ENCODE measurements around the gene KRTAP24-1. TPM values are rescaled to one million over a fixed set of nuclear protein-coding genes. Genes with fewer than 3 reads are reported as not detected.

Gene KRTAP24-1
- polyA plus RNA-seq, 1 experiment, result not detected

DNA sequence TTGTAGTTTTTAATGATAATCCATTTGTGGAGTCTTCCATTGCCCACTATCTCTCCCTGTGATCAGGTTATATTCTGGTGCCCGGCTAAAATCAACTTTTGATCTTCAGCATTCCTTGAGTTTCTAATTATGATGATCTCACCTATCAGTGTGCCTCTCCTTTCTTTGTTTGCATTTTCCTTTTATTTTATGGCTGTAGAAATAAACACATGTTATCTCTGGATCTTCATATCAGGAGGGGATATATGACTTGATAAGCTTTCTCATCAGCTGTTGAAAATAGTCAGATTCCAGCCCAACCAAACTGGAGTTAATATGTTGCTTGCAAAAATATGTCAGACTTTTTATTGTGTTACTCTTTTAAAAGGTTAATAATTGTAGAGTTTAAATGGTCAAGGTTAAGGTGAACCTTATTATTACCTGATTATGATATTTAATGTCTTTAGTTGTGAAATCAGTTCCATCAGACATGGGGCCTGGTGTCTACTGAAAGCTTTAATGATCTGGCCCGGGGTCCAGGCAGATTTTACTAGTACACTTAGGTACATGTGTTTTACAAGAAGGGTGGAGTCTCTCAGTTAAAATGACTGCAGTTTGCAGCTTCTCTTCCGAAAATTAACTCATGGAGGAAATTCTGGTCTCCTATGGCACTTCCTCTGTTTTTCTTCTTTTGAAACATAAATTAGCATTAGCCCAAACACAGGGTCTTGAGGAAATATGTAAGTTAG is 12.8 kb downstream of the KRTAP24-1 start:
- POLR2A ChIA-PET, result no interaction called here
- H3K36me3 ChIP-seq (ENCODE audit: control insufficient read depth, insufficient read depth, low read length), result no peaks in the 10 kb centered on the region
- CTCF ChIA-PET, result no interaction called here

DNA sequence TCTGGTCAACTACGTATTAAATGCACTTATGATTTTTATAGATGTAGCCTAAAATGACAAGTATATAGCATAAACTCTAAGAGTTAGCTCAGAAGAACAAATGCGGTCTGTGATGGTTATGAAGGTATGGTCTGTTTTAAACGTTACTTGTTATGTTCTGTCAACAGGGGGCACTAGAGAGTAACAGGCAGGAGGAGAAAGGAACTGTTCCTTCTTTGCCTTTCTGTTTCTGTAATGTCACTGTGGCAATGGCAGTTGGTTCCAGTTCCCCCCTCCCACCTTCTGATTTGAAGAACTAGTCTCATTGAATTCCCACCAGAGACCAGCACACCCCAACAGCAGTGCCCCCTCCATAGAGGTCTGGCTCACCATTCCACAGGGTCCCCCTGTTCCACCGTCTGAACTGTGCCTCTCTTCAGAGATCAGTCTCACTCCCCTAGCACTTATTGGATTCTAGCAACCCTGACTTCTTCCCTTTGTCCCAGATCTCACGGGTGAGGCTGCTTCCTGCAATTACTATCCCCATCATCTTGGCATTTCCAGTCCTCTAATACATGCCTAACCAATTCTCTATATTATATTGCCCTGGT is 14.0 kb downstream of the KRTAP24-1 start:
- ChIA-PET CTCF (no interaction called here), POLR2A (no interaction called here)
- Histone ChIP-seq H3K36me3 (ENCODE audit: control insufficient read depth, insufficient read depth, low read length) (no peaks in the 10 kb centered on the region), H3K27me3 (ENCODE audit: control insufficient read depth, insufficient read depth, low read length) (no peaks in the 10 kb centered on the region), H3K4me3 (ENCODE audit: low read depth, low read length) (no peak overlapping the region)
- TF ChIP-seq, protein P1, sequence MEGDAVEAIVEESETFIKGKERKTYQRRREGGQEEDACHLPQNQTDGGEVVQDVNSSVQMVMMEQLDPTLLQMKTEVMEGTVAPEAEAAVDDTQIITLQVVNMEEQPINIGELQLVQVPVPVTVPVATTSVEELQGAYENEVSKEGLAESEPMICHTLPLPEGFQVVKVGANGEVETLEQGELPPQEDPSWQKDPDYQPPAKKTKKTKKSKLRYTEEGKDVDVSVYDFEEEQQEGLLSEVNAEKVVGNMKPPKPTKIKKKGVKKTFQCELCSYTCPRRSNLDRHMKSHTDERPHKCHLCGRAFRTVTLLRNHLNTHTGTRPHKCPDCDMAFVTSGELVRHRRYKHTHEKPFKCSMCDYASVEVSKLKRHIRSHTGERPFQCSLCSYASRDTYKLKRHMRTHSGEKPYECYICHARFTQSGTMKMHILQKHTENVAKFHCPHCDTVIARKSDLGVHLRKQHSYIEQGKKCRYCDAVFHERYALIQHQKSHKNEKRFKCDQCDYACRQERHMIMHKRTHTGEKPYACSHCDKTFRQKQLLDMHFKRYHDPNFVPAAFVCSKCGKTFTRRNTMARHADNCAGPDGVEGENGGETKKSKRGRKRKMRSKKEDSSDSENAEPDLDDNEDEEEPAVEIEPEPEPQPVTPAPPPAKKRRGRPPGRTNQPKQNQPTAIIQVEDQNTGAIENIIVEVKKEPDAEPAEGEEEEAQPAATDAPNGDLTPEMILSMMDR (IDR thresholded peaks at IDR 0.05; ENCODE audit: insufficient read depth, low read depth, low read length), result no peak
- DNase-seq (ENCODE audit: low read depth), result no peak

More for the DNA sequence above, 12.8 kb downstream of the KRTAP24-1 start:
- Histone ChIP-seq H3K4me3 (ENCODE audit: low read depth, low read length) (no peak overlapping the region), H3K27me3 (ENCODE audit: control insufficient read depth, insufficient read depth, low read length) (no peaks in the 10 kb centered on the region)
- no peak for DNase-seq (ENCODE audit: low read depth)
- TF ChIP-seq, protein P1 (IDR thresholded peaks at IDR 0.05; ENCODE audit: insufficient read depth, low read depth, low read length), result no peak

GRCh38 chr21:30257773-30258172 is 25.0 kb downstream of the KRTAP24-1 start:
- ChIA-PET CTCF (interaction anchor here (1.0 to 1.3 kb wide), 2 partner anchors 30 to 214 kb away, joined by 3 to 5 read pairs; no protein-coding TSS in a partner anchor), POLR2A (no interaction called here)
- Histone ChIP-seq H3K36me3 (ENCODE audit: control insufficient read depth, insufficient read depth, low read length) (no peaks in the 10 kb centered on the region), H3K27me3 (ENCODE audit: control insufficient read depth, insufficient read depth, low read length) (no peaks in the 10 kb centered on the region), H3K4me3 (ENCODE audit: low read depth, low read length) (no peak overlapping the region)
- TF ChIP-seq, protein P1 (IDR thresholded peaks at IDR 0.05; ENCODE audit: insufficient read depth, low read depth, low read length), result no peak
- no peak for DNase-seq (ENCODE audit: low read depth)

GRCh38 chr21:30256100-30256499 is 26.6 kb downstream of the KRTAP24-1 start:
- H3K4me3 ChIP-seq (ENCODE audit: low read depth, low read length), result no peak overlapping the region
- H3K27me3 ChIP-seq (ENCODE audit: control insufficient read depth, insufficient read depth, low read length), result no peaks in the 10 kb centered on the region
- DNase-seq (ENCODE audit: low read depth), result no peak
- ChIA-PET POLR2A (no interaction called here), CTCF (no interaction called here)
- TF ChIP-seq, protein P1 (IDR thresholded peaks at IDR 0.05; ENCODE audit: insufficient read depth, low read depth, low read length), result no peak
- no peaks in the 10 kb centered on the region for H3K36me3 ChIP-seq (ENCODE audit: control insufficient read depth, insufficient read depth, low read length)

DNA sequence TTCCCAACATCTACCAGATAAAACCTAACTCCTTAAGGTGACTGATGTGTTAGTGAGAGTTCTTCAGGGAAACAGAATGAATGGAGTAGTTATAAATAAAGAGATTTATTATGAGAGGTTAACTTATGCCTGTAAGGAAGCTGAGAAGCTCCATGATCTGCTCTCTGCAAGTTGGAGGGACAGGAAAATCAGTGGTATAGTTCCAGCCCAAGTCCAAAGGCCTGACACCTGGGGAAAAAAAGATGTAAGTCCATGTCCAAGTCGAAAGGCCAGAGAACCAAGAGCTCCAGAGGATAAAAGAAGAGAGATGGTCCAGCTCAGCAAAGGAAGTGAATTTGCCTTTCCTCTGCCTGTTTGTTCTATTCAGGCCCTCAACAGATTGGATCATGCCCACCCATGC is 27.1 kb downstream of the KRTAP24-1 start:
- ChIA-PET CTCF (no interaction called here), POLR2A (no interaction called here)
- H3K27me3 ChIP-seq (ENCODE audit: control insufficient read depth, insufficient read depth, low read length), result no peaks in the 10 kb centered on the region
- no peak overlapping the region for H3K4me3 ChIP-seq (ENCODE audit: low read depth, low read length)
- H3K36me3 ChIP-seq (ENCODE audit: control insufficient read depth, insufficient read depth, low read length), result no peaks in the 10 kb centered on the region
- DNase-seq (ENCODE audit: low read depth), result no peak
- TF ChIP-seq, protein P1 (IDR thresholded peaks at IDR 0.05; ENCODE audit: insufficient read depth, low read depth, low read length), result no peak
